Right kidney (tissue), 1 donor: ENCODE data around the gene SPOUT1.
"Not testable (repeated sequence)": the region's sequence is repeated elsewhere in the genome, so short reads cannot be mapped to it uniquely, and the experiment has no call there.

Experiments used
- DNase-seq: peaks from one replicate; pipeline ENCODE4 v3.0.0-alpha.2; 2016

The SPOUT1 gene

DNA sequence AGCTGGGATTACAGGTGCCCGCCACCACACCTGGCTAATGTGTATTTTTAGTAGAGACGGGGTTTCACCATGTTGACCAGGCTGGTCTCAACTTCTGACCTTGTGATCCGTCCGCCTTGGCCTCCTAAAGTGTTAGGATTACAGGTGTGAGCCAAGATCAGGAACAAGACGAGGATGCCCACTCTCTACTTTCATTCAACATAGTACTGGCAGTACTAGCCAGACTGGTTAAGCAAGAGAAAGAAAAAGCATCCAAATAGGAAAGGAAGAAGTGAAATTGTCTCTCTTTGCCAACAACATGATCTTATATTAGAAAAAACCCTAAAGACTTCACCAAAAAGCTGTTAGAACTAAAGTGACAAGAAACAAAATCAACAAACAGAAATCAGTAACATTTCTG is 18.7 kb downstream of the SPOUT1 start:
- no peak for DNase-seq

DNA sequence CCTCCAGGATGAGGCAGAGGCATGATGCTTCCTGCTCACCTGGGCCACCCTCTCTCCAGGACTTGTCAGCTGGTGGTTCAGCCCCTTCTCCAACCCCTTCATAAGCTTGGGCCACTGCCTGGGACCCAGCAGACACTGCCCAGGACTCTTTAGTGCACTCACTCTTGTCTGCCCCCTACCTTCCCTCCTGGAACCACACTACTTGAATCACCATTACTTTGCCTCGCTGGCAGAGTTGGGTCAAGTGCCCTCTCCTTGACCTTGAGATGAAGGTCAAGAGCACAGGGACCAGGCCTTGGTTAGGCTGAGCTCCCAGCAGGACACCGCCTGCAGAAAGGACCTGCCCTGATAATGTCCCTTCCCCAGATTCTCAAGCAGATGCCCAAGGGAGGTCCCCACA is 19.8 kb downstream of the SPOUT1 start:
- no peak for DNase-seq

DNA sequence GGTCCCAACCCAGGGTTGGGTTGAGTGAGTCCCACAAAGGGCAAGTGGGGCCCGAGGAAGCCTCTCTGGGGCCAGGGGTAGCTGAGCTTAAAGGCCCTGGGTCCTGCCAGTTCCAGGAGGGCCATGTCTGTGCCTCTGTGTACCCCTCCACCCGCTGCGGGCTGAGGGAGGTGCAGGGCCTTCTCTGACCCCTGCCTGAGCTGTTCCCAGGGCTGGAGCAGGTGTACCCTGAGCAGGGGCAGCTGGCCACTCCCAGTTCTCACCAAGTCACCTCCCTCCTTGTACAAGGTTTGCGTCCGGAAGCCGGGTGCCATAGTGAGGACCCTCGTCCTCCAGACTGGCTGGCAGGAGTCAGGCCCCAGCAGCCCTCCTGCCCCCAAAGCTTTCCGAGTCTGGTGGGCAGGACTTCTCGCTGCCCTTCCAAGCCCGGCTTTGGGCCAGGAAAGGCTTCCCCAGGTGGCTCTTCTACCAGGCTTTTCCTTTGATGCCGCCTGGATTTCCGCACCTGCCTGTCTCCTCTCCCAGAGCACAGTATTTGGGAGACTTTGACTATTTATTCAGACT is 20.5 kb downstream of the SPOUT1 start:
- no peak for DNase-seq

DNA sequence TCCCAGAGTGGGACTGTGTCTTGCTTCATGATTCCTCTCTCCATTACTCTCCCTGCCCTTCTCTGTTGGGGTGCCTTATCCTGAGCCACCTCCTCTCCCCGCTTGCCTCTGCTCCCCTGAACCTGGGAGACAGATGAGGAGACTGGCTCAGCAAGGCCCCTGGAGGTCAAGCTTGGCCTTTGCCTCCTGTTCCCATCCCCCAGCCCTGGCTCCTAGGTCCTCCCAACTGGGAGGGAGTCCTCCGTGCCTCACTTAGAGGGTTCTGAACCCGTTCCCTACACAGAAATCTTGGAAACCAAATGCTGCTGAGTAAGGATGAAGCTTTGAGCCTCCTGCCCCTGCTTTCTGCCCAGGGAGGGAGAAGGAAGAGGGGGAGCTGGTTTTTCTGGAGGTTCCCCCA is 21.1 kb downstream of the SPOUT1 start:
- no peak for DNase-seq

DNA sequence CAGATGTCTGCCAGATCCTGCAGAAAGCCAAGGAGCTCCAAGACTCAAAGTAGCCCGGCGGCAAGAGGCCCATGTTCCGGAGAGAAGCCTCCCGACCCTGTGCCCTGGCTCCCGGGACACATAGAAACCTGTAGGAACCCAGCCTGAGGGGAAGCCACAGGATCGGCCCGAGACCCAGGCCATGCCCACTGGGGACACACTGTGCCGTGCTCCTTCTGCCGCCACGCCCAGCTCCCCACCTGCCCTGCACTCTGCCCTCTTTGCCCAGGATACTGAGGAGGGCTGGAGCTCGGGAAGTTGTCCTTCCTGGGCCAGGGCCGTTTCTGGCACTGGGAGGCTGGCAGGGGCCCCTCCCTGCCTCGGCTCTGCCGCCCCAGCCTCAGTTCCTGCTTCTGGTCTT is 21.8 kb downstream of the SPOUT1 start:
- no peak for DNase-seq

DNA sequence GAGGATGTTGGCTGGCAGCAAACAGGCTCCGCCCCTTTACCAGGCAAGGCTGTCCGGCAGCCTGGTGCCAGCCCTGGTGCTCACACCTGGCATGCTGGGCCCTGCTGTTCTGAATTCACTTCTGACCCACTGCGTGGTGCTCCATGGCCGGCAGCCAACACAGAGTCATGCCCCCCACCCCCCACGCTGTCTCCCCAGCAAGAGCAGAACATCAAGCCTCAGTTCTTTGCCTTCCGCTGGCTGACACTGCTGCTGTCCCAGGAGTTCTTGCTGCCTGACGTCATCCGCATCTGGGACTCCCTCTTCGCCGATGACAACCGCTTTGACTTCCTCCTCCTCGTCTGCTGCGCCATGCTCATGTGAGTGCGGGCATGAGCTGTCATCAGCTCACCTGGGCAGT is 23.9 kb downstream of the SPOUT1 start:
- no peak for DNase-seq

DNA sequence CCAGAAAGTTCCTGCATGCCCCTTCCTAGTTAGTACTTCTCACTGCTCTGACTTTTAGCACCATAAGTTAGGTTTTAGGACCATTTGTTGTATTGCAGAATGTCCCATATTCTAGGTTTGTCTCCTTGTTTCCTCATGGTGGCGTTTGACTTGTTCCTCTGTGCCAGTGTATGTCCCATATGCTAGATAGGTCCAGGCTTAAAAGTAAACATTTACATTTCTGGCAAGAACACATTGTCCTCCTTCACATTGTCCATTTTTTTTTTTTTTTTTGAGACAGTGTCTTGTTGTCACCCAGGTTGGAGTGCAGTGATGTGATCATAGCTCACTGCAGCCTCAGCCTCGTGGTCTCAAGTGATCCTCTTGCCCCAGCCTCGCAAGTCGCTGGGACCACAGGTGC is 27.1 kb downstream of the SPOUT1 start:
- DNase-seq: no peak

DNA sequence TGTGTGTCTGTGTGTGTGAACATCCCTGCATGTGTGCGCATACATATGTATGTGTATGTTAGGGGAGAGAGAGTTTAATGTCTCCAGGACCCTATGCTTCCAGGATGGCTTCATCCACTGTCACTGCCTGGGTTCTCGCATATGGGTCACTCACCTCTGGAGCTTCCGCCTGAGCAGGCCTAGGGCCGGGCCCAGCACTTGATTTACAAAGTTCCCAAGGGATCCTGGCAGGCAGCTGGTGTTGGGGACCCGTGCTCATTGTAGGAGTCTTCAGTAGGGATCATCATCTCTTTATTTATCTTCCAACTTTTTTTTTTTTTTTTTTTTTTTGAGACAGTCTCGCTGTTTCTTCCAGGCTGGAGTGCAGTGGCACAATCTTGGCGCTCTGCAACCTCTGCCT is 29.5 kb downstream of the SPOUT1 start:
- DNase-seq: no peak

DNA sequence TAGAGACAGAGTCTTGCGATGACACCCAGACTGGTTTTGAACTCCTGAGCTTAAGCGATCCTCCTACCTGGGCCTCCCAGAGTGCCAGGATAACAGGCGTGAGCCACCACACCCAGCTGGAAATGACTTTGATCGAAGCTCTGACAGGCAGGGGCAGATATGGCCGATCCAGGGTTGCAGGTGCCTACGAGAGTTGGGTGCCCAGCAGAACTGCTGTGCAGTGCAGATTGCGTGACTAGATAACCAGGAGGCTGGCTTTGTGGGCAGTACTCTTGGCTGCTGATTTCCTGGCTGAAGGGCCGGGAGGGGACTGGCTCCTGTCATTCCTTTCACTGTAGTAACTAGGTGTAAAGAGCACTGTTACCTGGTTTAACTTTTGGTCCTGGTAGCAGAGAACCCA is 30.7 kb downstream of the SPOUT1 start:
- no peak for DNase-seq

DNA sequence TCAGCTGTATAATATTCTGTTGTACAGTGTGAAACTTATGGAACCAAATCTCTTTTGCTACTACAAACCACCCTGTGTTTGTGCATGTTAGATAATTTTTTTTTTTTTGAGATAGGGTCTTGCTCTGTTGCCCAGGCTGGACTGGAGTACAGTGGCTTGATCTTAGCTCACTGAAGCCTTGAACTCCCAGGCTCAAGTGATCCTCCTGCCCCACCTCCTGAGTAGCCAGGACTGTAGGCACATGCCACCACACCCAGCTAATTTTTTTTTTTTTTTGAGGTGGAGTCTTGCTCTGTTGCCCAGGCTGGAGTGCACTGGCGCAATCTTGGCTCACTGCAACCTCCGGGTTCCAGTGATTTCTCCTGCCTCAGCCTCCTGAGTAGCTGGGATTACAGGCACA is 34.6 kb downstream of the SPOUT1 start:
- not testable (repeated sequence) for DNase-seq

DNA sequence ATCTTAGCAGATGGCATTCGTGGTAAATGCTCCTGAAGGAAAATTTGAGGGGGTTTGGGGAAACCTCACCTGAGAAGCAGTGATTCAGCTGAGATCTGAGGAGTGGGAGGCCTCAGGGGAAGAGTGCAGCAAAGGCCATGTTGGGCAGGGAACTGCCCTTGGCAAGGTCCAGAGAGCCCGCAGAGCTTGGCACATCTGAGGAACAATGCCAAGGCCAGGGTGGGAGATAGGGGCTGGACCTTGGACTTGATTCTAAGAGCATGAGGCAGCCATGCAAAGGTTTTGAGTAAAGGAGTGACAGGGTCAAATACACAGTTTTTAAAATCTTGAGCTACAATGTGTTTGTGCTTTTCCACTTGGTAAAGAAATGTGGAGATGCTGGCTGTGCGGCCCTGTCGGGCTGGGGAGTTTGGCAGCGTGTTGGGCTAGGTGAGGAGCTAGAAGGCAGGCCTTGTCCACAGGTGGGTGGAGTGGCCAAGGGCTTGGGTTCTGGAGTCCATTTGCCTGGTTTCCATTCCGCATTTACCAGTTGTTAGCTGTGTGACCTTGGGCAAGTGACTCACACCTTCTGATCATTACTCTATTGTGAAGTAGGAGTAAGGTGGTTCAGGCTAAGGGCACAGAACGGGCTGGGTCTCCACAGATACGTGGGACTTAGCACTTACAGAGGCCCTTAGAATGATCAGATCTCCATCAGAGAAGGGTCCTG is 36.5 kb downstream of the SPOUT1 start:
- DNase-seq: no peak

DNA sequence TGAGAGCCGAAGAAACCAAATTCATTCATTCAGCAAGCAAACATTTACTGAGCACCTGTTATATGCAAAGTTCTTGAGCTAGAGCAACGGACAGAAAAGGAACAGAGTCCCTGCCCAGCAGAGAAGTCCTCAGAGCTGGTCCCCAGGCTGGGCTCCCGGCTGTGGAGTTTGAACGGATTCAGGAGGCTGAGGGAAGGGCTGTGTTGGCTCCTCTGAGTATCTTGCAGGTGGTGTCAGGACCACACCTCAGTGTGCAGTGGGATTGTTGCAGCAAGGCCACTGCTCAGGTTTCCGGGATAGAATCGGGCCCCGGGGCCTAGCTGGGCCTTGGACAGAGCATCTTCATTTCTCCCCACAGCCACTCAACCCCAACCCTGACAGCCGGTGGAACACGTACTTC is 37.5 kb downstream of the SPOUT1 start:
- DNase-seq: no peak

DNA sequence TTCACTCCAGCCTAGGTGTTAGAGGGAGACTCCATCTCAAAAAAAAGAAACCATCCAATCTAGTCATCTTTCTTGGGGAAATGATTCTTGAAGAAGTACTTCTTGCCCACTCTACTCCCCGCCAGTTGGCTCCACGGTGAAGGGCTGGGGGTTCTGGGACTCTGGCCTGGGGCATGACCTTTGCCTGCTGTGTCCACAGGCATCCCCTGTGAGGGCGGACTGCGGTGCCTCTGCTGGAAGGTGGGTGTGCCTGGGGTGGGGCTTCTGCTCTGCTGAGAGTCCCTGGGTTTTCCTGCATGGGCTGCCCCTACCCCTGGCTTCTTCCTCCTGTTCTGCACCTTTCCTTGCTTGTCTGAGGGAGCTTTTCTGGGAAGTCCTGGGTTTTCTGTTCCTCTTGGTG is 39.1 kb downstream of the SPOUT1 start:
- DNase-seq: no peak

DNA sequence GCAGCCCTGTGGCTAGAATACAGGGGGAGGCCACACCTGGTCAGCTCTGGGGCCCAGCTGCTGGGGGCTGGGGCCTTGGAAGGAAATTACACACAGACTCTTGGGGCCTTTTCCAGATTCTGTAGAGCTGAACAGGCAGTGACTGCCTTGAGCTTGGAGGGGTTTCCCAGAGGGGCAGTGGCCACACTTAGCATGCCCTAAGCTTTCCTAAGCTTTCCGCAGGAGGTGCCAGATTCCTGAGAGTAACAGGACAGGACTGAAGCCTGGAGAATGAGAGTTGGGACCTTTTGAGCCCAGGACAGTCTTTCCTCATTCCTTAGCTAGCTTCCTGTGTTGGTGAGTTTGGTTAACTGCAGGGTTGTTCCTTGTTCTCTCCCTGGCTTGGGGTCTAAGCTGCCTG is 41.1 kb downstream of the SPOUT1 start:
- DNase-seq: no peak

DNA sequence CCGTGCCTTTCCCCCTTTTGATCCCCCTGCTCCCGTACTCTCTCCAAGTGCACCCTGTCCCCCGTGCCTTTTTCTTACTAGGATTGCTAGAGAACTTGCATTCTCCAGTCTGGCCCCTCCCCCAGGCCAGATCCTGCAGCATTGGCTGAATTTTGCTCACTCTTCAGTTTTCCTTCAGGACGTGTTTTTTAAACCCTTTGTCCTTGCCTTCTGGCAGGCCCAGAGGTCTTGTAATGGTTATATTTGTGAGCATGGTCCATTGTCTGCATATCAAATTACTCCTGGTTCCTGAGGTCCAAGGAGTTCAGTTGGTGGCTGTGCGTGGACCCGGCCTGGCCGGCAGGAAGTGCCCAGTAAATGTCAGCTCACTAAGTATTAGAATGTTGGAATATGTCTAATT is 41.9 kb downstream of the SPOUT1 start:
- DNase-seq: no peak

DNA sequence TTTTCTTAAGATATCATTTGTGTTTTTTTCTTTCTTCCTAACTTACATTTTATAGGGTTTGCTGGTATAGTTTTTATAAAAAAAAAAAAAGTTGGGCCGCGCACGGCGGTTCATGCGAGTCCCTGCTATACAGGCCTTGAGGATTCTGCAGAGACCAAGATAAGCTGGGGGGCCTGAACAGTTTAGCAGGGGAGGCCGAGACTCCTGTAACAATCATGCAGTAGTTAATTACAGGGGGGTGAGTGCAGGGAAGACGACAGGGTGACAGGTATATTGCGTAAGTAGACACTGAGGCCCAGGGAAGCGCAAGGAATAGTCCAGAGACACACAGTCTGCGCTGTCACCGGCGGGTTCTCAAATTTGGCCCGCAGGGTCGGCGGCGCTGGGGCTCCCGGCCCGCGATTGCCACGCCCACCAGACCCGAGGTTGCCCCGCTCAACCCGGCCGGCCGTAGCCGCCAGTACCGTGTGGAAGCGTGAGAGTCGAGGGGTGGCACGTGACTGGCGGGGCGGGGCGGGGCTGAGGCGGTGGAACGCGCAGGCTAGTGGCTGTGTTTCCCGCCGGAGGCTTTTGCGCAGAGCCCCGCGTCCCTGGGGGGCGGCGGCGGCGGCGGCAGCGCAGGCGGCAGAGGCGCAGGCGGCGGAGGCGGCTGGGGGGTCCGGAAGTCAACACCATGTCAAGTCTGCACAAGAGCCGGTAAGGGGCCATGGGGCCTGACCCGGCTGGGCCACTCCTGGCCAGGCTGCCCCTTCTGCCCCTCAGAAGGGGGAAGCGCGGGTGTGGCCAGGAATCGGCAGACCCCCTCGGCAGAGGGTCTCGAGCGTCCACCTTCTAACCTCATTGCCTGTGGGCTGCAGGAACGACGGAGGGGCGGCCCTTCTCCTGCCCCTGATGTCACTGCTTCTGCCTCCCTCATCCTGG is 42.7 kb downstream of the SPOUT1 start, which contains the start of gene TBC1D13:
Gene TBC1D13 (plus strand): TSS at position 573 of the 921 bp plus-strand sequence. CDS start 101 bp downstream, at position 674.
- DNase-seq: peak; percentile 83

DNA sequence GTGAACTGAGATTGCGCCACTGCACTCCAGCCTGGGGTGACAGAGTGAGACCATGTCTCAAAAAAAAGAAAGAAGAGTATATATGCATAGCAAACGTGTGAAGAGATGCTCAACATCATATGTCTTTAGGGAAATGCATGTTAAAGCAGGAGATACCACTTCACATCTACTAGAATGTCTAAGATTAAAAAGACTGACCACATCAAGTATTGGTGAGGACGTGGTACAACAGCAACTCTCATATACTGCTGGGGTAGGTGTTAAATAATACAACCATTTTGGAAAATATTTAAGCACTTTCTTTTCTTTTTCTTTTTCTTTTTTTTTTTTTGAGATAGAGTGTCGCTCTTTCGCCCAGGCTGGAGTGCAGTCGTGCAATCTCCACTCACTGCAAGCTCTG is 44.2 kb downstream of the SPOUT1 start:
- no peak for DNase-seq

DNA sequence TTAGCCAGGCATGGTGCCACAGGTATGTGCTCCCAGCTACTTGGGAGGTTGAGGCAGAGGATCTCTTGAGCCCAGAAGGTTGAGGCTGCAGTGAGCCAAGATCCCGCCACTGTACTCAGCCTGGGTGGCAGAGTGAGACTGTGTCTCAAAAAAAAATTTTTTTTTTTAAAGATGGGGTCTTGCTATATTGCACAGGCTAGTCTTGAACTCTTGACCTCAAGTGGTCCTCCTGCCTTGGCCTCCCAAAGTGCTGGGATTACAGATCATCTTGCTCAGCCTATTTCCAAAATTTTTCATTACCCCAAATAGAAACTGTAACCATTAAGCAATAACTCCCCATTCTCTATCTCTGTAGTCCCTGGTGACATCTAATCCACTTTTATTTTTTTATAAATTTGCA is 46.9 kb downstream of the SPOUT1 start:
- no peak for DNase-seq

DNA sequence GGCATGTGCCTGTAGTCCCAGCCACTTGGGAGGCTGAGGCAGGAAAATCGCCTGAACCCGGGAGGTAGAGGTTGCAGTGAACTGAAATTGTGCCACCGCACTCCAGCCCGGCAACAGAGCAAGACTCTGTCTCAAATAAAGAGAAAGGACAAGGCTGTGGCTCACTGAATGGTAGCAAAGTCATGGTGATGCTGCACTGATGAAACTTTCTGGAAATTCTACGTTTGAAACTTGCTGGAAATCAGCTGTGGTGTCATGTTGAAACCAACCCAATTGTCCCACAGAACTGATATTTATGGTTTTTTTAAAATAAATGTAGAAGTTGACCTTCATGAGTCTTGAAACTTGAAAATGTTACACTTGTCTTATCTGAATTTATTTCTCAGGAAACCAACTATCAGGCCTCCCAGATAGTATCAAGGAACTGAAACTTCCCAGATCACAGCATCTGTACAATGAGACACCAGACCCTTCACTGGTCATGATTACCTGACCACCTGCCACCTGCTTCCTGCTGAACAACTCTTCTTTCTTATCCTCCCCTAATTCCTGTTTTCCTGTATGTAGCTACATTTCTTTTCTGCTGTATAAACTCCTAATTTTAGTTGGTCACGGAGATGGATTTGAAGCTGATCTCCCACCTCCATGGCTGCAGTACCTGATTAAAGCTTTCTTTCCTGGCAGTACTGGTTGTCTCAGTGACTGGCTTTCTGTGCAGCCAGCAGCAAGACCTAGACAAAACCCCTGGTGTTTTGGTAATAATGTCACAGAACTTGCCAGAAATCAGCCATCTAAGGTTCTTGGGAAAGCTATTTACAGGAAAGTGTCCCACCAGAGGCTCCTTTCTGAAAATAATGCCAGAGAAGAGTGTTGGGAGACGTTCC is 48.2 kb downstream of the SPOUT1 start:
- no peak for DNase-seq

DNA sequence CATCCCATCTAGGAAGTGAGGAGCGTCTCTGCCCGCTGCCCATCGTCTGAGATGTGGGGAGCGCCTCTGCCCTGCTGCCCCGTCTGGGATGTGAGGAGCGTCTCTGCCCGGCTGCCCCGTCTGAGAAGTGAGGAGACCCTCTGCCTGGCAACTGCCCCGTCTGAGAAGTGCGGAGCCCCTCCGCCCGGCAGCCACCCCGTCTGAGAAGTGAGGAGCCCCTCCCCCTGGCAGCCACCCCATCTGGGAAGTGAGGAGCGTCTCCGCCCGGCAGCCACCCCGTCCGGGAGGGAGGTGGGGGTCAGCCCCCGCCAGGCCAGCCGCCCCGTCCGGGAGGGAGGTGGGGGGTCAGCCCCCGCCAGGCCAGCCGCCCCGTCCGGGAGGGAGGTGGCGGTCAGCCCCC is 49.5 kb downstream of the SPOUT1 start:
- not testable (repeated sequence) for DNase-seq

DNA sequence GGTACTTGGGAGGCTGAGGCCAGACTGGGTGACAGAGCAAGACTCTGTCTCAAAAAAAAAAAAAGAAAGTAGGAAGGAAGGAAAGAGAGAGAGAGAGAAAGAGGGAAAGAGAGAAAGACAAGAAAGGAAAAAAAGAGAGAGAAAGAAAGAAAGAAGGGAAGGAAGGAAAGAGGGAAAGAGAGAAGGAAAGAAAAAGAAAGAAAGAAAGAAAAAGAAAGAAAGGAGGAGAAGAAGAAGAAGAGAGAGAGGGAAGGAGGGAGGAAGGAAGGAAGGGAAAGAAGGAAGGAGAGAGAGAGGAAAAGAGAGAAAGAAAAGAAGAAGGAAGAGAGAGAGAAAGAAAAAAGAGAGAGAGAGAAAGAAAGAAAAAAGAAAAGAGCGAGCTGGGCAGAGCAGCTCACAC is 54.8 kb downstream of the SPOUT1 start:
- no peak for DNase-seq

DNA sequence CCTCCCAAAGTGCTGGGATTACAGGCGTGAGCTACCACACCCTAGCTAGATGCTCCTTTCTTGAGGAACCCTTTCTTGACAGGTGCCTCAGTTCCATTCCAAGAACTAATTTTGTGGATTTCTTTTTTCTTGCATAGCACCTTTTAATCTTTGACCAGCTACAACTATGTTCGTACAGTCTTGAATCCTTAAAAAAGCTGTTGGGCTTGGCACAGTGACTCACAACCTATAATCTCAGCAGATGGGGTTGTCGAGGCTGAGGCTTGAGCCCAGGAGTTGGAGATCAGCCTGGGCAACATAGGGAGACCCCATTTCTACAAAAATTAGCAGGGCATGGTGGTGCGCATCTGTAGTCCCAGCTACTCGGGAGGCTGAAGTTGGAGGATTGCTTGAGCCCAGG is 56.5 kb downstream of the SPOUT1 start:
- DNase-seq: no peak
